Measurements from ENCODE around the gene SPOCK3.

DNA sequence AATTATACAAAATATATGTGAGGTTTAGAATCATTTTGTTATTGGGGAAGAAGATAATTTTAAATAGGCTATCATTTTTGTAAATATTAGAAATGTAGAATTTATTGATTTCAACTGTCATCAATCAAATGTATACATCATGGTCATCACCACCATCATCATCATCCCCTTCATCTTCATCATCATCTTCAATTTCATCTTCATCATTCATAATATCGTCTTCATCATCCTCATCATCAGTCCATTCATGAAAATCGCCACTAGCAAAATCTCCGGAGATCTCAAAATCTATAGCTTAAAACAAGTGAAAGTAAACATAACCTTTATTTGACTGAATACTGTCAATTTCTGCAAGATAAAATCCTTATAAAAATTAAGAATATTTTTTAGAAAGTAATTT lies 499.5 kb downstream of the SPOCK3 start:
- TF ChIP-seq TEAD4 (IDR thresholded peaks at IDR 0.05) (no peak), EP300 (IDR thresholded peaks at IDR 0.05; ENCODE audit: borderline replicate concordance) (no peak)
